CD4-positive, alpha-beta T cell treated with Interleukin-4 for 4 hours (primary cell): Measurements from ENCODE around the gene TAB2.
"Not testable (repeated sequence)": the region's sequence is repeated elsewhere in the genome, so short reads cannot be mapped to it uniquely, and the experiment has no call there.

Experiments
- DNase-seq: peaks from one replicate; pipeline ENCODE4 v3.0.0-alpha.2; 2020

Gene TAB2

GRCh38 chr6:149334682-149335160, 17.2 kb downstream of the TAB2 start:
- no peak for DNase-seq

- DNase-seq, result peak; percentile 67
Observed at GRCh38 chr6:149335924-149336608, 18.6 kb downstream of the TAB2 start.

GRCh38 chr6:149336609-149336928, 19.1 kb downstream of the TAB2 start:
- DNase-seq, result no peak

- no peak for DNase-seq
Observed at GRCh38 chr6:149337320-149337719, 19.8 kb downstream of the TAB2 start.

GRCh38 chr6:149340200-149340599, 22.7 kb downstream of the TAB2 start:
- DNase-seq, result no peak

- DNase-seq, result no peak
Observed at GRCh38 chr6:149342525-149342924, 25.0 kb downstream of the TAB2 start.

- no peak for DNase-seq
Observed at GRCh38 chr6:149343501-149343900, 26.0 kb downstream of the TAB2 start.

- DNase-seq, result no peak
Observed at GRCh38 chr6:149346078-149346477, 28.6 kb downstream of the TAB2 start.

GRCh38 chr6:149347067-149347466, 29.6 kb downstream of the TAB2 start:
- DNase-seq, result no peak

- DNase-seq, result not testable (repeated sequence)
Observed at GRCh38 chr6:149349279-149349678, 31.8 kb downstream of the TAB2 start.

GRCh38 chr6:149354009-149354408, 36.5 kb downstream of the TAB2 start:
- DNase-seq, result no peak

GRCh38 chr6:149356081-149356750, 38.7 kb downstream of the TAB2 start:
- DNase-seq, result no peak

- no peak for DNase-seq
Observed at GRCh38 chr6:149357726-149358538, 40.4 kb downstream of the TAB2 start.

- no peak for DNase-seq
Observed at GRCh38 chr6:149359440-149359839, 41.9 kb downstream of the TAB2 start.

- DNase-seq, result no peak
Observed at GRCh38 chr6:149360536-149360935, 43.0 kb downstream of the TAB2 start.

- no peak for DNase-seq
Observed at GRCh38 chr6:149362289-149362688, 44.8 kb downstream of the TAB2 start.

GRCh38 chr6:149363154-149363553, 45.6 kb downstream of the TAB2 start:
- DNase-seq, result no peak

- DNase-seq, result no peak
Observed at GRCh38 chr6:149364557-149364956, 47.0 kb downstream of the TAB2 start.

GRCh38 chr6:149365197-149365596, 47.7 kb downstream of the TAB2 start:
- no peak for DNase-seq

- peak; percentile 67 for DNase-seq
Observed at GRCh38 chr6:149366267-149366921, 48.9 kb downstream of the TAB2 start.

- DNase-seq, result no peak
Observed at GRCh38 chr6:149368065-149368464, 50.6 kb downstream of the TAB2 start.

GRCh38 chr6:149371154-149371553, 53.6 kb downstream of the TAB2 start:
- DNase-seq, result no peak

- no peak for DNase-seq
Observed at GRCh38 chr6:149372062-149372461, 54.5 kb downstream of the TAB2 start.
